H1 (cell line): ENCODE results near the gene DPH1. TPM values are rescaled to one million over a fixed set of nuclear protein-coding genes. Genes with fewer than 3 reads are reported as not detected.
A peak's percentile ranks its signal among the peaks of the same experiment; 100 is the strongest.

Source experiments
- CTCF ChIA-PET: fragments of 300-600 bp; sonication (Branson Sonifier 250); formaldehyde crosslinking; loops from one replicate; lab custom pipeline; 2021; ENCODE audit not compliant: partially characterized antibody; lab: Charles Lee
- POLR2A ChIA-PET: fragments of 300-600 bp; sonication (Branson Sonifier 250); formaldehyde crosslinking; loops from one replicate; lab custom pipeline; 2021; ENCODE audit warnings: inconsistent platforms; ENCODE audit not compliant: partially characterized antibody; lab: Charles Lee
- DNase-seq, 2 experiments: peaks; one replicate each; pipeline versions ENCODE4 v3.0.0 to v3.0.0-alpha.2; 2010 to 2022; ENCODE audit warnings: low spot score in 2 of 2, low read depth in 1 of 2, mixed read lengths in 1 of 2
- FAIRE-seq: peaks from 2 replicates; lab custom pipeline; 2011; peaks lifted over from hg19 to GRCh38; lab: Jason Lieb, UNC
- H2AFZ ChIP-seq: 2 replicates; pipeline ENCODE4 v1.8.1; 2012; ENCODE audit warnings: low read length, inconsistent platforms
- H2AK5ac ChIP-seq: 2 replicates; pipeline ENCODE4 v1.6.1; 2013; ENCODE audit warnings: low read depth, low read length
- H2BK120ac ChIP-seq: replicated peaks from 2 replicates; pipeline ENCODE3; 2013; ENCODE audit warnings: low read depth, low read length, inconsistent platforms
- H2BK12ac ChIP-seq: 2 replicates; pipeline ENCODE4 v1.6.1; 2013; ENCODE audit warnings: low read depth, low read length
- H2BK15ac ChIP-seq: 2 replicates; pipeline ENCODE4 v1.6.1; 2013; ENCODE audit warnings: low read length
- H2BK20ac ChIP-seq: 2 replicates; pipeline ENCODE4 v1.6.1; 2013; ENCODE audit warnings: low read length
- H2BK5ac ChIP-seq: 2 replicates; pipeline ENCODE4 v1.6.1; 2013; ENCODE audit warnings: low read depth, low read length
- H3K14ac ChIP-seq: 2 replicates; pipeline ENCODE4 v1.6.1; 2013; ENCODE audit warnings: inconsistent platforms; ENCODE audit not compliant: insufficient read length
- H3K18ac ChIP-seq: 2 replicates; pipeline ENCODE4 v1.6.1; 2013; ENCODE audit warnings: low read length; ENCODE audit errors: extremely low read depth
- H3K23ac ChIP-seq: 2 replicates; pipeline ENCODE4 v1.6.1; 2013; ENCODE audit warnings: inconsistent platforms; ENCODE audit not compliant: insufficient read length
- H3K23me2 ChIP-seq: 2 replicates; pipeline ENCODE4 v1.6.1; 2013; ENCODE audit warnings: low read depth, low read length
- H3K27ac ChIP-seq: 2 replicates; pipeline ENCODE4 v1.6.1; 2011; ENCODE audit warnings: low read depth, low read length, inconsistent platforms
- H3K27me3 ChIP-seq, 4 experiments: replicated peaks in 1 of 4; 1 replicate in 1 of 4; 2 replicates in 3 of 4; pipeline versions ENCODE4 v1.6.1 to v1.8.1; 2011 to 2013; ENCODE audit warnings: low read length in 3 of 4, mild to moderate bottlenecking in 3 of 4, inconsistent platforms in 2 of 4, mixed read lengths in 2 of 4, moderate library complexity in 1 of 4; ENCODE audit not compliant: control insufficient read depth in 3 of 4, insufficient read depth in 3 of 4; ENCODE audit errors: extremely low read depth in 1 of 4
- H3K36me3 ChIP-seq, 4 experiments: 2 replicates each; pipeline versions ENCODE4 v1.6.1 to v1.8.1; 2011 to 2013; ENCODE audit warnings: mild to moderate bottlenecking in 4 of 4, low read length in 3 of 4, moderate library complexity in 2 of 4, control low read depth in 1 of 4, inconsistent platforms in 1 of 4; ENCODE audit not compliant: insufficient read depth in 4 of 4, control insufficient read depth in 2 of 4
- H3K4ac ChIP-seq: replicated peaks from 2 replicates; pipeline ENCODE3; 2013; ENCODE audit warnings: low read length, low read depth, mixed read lengths, inconsistent platforms; ENCODE audit not compliant: insufficient read length
- H3K4me1 ChIP-seq, 4 experiments: replicated peaks in 1 of 4; 1 replicate in 1 of 4; 2 replicates in 3 of 4; pipeline versions ENCODE4 v1.6.1 to v1.8.1; 2011 to 2013; ENCODE audit warnings: low read length in 3 of 4, inconsistent platforms in 2 of 4, mixed read lengths in 1 of 4; ENCODE audit not compliant: insufficient read depth in 4 of 4, control insufficient read depth in 3 of 4
- H3K4me2 ChIP-seq, 2 experiments: 2 replicates each; pipeline versions ENCODE4 v1.6.1 to v1.8.1; 2011 to 2013; ENCODE audit warnings: low read depth in 2 of 2, low read length in 2 of 2, control low read depth in 1 of 2, inconsistent platforms in 1 of 2, mild to moderate bottlenecking in 1 of 2; ENCODE audit not compliant: insufficient read depth in 1 of 2
- H3K4me3 ChIP-seq, 4 experiments: fragments of 200-600, 300-600 bp in 1 of 4; sonication (generic), shearing (Covaris generic), sonication (Bioruptor Twin) in 1 of 4; 2 replicates each; pipeline versions ENCODE4 v1.5.1 to v1.8.1; 2011 to 2016; ENCODE audit warnings: low read length in 4 of 4, low read depth in 3 of 4, control low read depth in 2 of 4, inconsistent platforms in 2 of 4, mild to moderate bottlenecking in 2 of 4, mixed read lengths in 1 of 4, moderate library complexity in 1 of 4; ENCODE audit not compliant: insufficient read depth in 2 of 4; ENCODE audit errors: extremely low read depth in 1 of 4
- H3K56ac ChIP-seq: replicated peaks from 2 replicates; pipeline ENCODE3; 2013; ENCODE audit warnings: low read depth, mild to moderate bottlenecking, mixed read lengths, low read length, inconsistent platforms; ENCODE audit not compliant: insufficient read length
- H3K79me1 ChIP-seq: 2 replicates; pipeline ENCODE4 v1.6.1; 2013; ENCODE audit warnings: low read depth, low read length, control low read depth
- H3K79me2 ChIP-seq, 2 experiments: 2 replicates each; pipeline versions ENCODE4 v1.6.1 to v1.8.1; 2012 to 2013; ENCODE audit warnings: low read length in 2 of 2, mild to moderate bottlenecking in 2 of 2, inconsistent platforms in 1 of 2; ENCODE audit not compliant: insufficient read depth in 2 of 2, control insufficient read depth in 1 of 2
- H3K9ac ChIP-seq, 4 experiments: replicated peaks in 1 of 4; 1 replicate in 1 of 4; 2 replicates in 3 of 4; pipeline versions ENCODE4 v1.6.1 to v1.8.1; 2011 to 2013; ENCODE audit warnings: low read depth in 3 of 4, low read length in 3 of 4, control low read depth in 2 of 4, mild to moderate bottlenecking in 2 of 4, moderate library complexity in 2 of 4, inconsistent platforms in 1 of 4; ENCODE audit errors: extremely low read depth in 1 of 4
- H3K9me3 ChIP-seq, 2 experiments: 2 replicates each; pipeline versions ENCODE4 v1.6.1 to v1.8.1; 2012 to 2013; ENCODE audit warnings: mild to moderate bottlenecking in 2 of 2, moderate library complexity in 2 of 2, control low read depth in 1 of 2, inconsistent platforms in 1 of 2, low read depth in 1 of 2, low read length in 1 of 2, mixed read lengths in 1 of 2; ENCODE audit not compliant: insufficient read depth in 2 of 2
- H4K20me1 ChIP-seq, 2 experiments: replicated peaks in 1 of 2; 2 replicates each; pipeline versions ENCODE3 to v1.8.1; 2011 to 2013; ENCODE audit warnings: inconsistent platforms in 2 of 2, low read length in 2 of 2, mild to moderate bottlenecking in 1 of 2; ENCODE audit not compliant: insufficient read depth in 2 of 2, control insufficient read depth in 1 of 2
- H4K5ac ChIP-seq: 2 replicates; pipeline ENCODE4 v1.6.1; 2013; ENCODE audit warnings: low read length, low read depth, mixed read lengths, inconsistent platforms; ENCODE audit not compliant: insufficient read length
- H4K8ac ChIP-seq: 2 replicates; pipeline ENCODE4 v1.8.0; 2013; ENCODE audit warnings: mild to moderate bottlenecking, moderate library complexity, low read length, inconsistent platforms; ENCODE audit not compliant: insufficient read depth; ENCODE audit errors: extremely low read depth
- H4K91ac ChIP-seq: replicated peaks from 2 replicates; pipeline ENCODE3; 2013; ENCODE audit warnings: low read length, mixed read lengths, inconsistent platforms; ENCODE audit not compliant: insufficient read length
- BACH1 ChIP-seq: IDR thresholded peaks from 2 replicates; pipeline ENCODE4 v1.6.1; 2012; ENCODE audit warnings: low read length, improper control_type of control experiment
- BRCA1 ChIP-seq: IDR thresholded peaks from 2 replicates; pipeline ENCODE4 v1.6.1; 2012; ENCODE audit warnings: low read depth, low read length, improper control_type of control experiment
- CHD2 ChIP-seq: IDR thresholded peaks from 2 replicates; pipeline ENCODE4 v1.6.1; 2012; ENCODE audit warnings: low read length, improper control_type of control experiment
- HDAC2 ChIP-seq, 2 experiments: fragments of 300-600 bp in 1 of 2; sonication (generic) in 1 of 2; IDR thresholded peaks; 2 replicates each; pipeline ENCODE4 v1.6.1; 2011 to 2012; ENCODE audit warnings: low read depth in 2 of 2, low read length in 2 of 2, mild to moderate bottlenecking in 2 of 2, moderate library complexity in 2 of 2, borderline replicate concordance in 1 of 2, inconsistent platforms in 1 of 2
- HDAC6 ChIP-seq: IDR thresholded peaks from one replicate; pipeline ENCODE4 v1.7.1; 2012; ENCODE audit warnings: low read depth, mild to moderate bottlenecking, inconsistent platforms, low read length, moderate library complexity
- NANOG ChIP-seq: IDR thresholded peaks from 2 replicates; pipeline ENCODE4 v1.6.1; 2011; ENCODE audit warnings: low read length, low read depth, mild to moderate bottlenecking, inconsistent platforms; ENCODE audit not compliant: insufficient read depth, poor library complexity, severe bottlenecking
- SP1 ChIP-seq: IDR thresholded peaks from 2 replicates; pipeline ENCODE4 v1.6.1; 2011; ENCODE audit warnings: low read depth, low read length
- SUZ12 ChIP-seq: fragments of 200-600 bp; sonication (generic); IDR thresholded peaks from 2 replicates; pipeline ENCODE4 v1.6.1; 2012; ENCODE audit warnings: mild to moderate bottlenecking, inconsistent platforms, low read length, moderate library complexity, mixed read lengths
- TAF7 ChIP-seq: optimal IDR thresholded peaks from 2 replicates; pipeline ENCODE3; 2011; ENCODE audit warnings: low read depth, mild to moderate bottlenecking, inconsistent platforms, low read length, moderate library complexity, borderline replicate concordance
- WGBS, 2 experiments: shearing (Covaris generic) in 1 of 2; methylation state at CpG; one replicate each; pipeline versions ENCODE4 v1.1.6 to v1.1.7; 2013 to 2015; ENCODE audit warnings: low lambda C conversion rate in 2 of 2, mixed read lengths in 2 of 2, inconsistent platforms in 1 of 2, low coverage in 1 of 2, missing lambda C conversion rate in 1 of 2; ENCODE audit not compliant: insufficient replicate concordance in 2 of 2, insufficient coverage in 1 of 2, insufficient read length in 1 of 2; ENCODE audit errors: extremely low coverage in 1 of 2, missing lambda C conversion rate in 1 of 2; 5-methylcytosine and 5-hydroxymethylcytosine counted together
- polyA plus RNA-seq, 7 experiments: library from polyadenylated mRNA; depleted of rRNA in 3 of 7; stranded (reverse) in 5 of 7; unstranded in 2 of 7; fragments of >200 nt in 5 of 7; fragments of 200-250 nt in 2 of 7; gene quantifications; 1 replicate in 5 of 7; 2 replicates in 1 of 7; 4 replicates in 1 of 7; pipeline versions ENCODE4 v1.2.1 to v1.2.3, GENCODE V29; 2011 to 2013; ENCODE audit warnings: missing spikeins in 2 of 7, mixed read lengths in 2 of 7
- total RNA-seq: library from RNA; stranded (reverse); fragmentation: NEBNext Ultra II Directional; extraction: Animal tissue kit (Norgen Biotek cat#: 25700); gene quantifications from 2 replicates; pipeline ENCODE4 v1.2.1, GENCODE V29; 2021

The DPH1 gene
- total and polyA plus RNA-seq, 2 of the 8 experiments (the other 6 are each of a cell fraction or from before 2014, with no cell fraction given): 24.9 to 30.0 TPM

DNA sequence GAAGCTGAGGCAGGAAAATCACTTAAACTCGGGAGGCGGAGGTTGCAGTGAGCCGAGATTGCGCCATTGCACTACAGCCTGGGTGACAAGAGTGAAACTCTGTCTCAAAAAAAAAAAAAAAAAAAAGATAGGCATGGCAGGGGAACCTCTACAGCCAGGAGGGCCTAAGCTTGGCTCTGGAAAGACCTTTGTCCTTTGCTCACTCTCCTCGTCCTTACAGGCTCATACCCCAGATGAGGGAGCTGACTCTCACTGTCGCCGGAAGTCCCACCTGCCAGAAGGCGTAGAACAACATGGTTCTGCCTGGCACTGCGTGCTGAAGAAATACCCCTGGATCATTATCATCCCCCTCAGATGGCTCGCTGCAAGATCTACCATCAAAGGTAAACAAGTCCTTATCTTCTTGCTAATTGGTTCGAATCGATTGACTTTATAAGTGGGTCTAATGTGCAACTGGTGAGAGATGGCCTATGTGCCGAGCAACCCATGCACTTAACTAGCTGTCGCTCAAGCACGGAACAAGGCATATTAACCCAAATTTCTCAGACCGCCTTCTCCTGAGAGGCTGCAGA, 34.5 kb upstream of the DPH1 start:
- Histone ChIP-seq H2BK12ac (peak overlapping the region; percentile 75; the same call in 1 of the 2 replicates), H3K18ac (no peak overlapping the region; the same call in none of the 2 replicates), H4K91ac (no peak overlapping the region), H3K4me2 (no peak overlapping the region), H3K79me2 (no peaks in the 10 kb centered on the region), H3K14ac (no peak overlapping the region), H3K23ac (no peak overlapping the region), H4K20me1 (no peaks in the 10 kb centered on the region), H3K4me3 (no peak overlapping the region), H3K56ac (no peak overlapping the region), H2BK20ac (no peak overlapping the region), H3K9me3 (no peaks in the 10 kb centered on the region), H4K5ac (no peak overlapping the region), H3K27ac (no peak overlapping the region), H2BK120ac (no peak overlapping the region), H2BK5ac (no peak overlapping the region), H2AFZ (no peak overlapping the region), H3K4me1 (peaks cover 0 to 21% (median 12%) of the 10 kb centered on the region in 4 experiments; a peak in 6 of 7 replicates), H3K4ac (no peak overlapping the region), H3K79me1 (no peaks in the 10 kb centered on the region), H2BK15ac (peak overlapping the region; percentile 46; the same call in 1 of the 2 replicates), H3K36me3 (no peaks in the 10 kb centered on the region), H3K23me2 (peaks cover 4% of the 10 kb centered on the region; the same call in 1 of the 2 replicates), H4K8ac (no peak overlapping the region), H3K27me3 (peaks cover 8 to 28% (median 20%) of the 10 kb centered on the region in 4 experiments), H2AK5ac (no peak overlapping the region), H3K9ac (no peak overlapping the region)
- 88% methylated on average over 14 of the region's 16 CpGs; no CpG with 5 or more reads in 1 of the 2 experiments for WGBS, 2 experiments
- FAIRE-seq (no peak), DNase-seq (no peak)
- CTCF ChIA-PET: interaction anchor here (1.2 to 1.7 kb wide), 2 partner anchors 87 to 249 kb away, joined by 3 to 6 read pairs; no protein-coding TSS in a partner anchor
- no peak for TF ChIP-seq NANOG
- no peak for TF ChIP-seq BACH1
- no peak for TF ChIP-seq BRCA1
- no peak for TF ChIP-seq SP1
- no peak for TF ChIP-seq HDAC6
- no peak for TF ChIP-seq SUZ12
- no peak for TF ChIP-seq CHD2
- no peak for TF ChIP-seq TAF7
- TF ChIP-seq HDAC2 (IDR thresholded peaks at IDR 0.05; ENCODE audit: borderline replicate concordance in 1 of 2, low read depth in 2 of 2, low read length in 2 of 2): no peak
- POLR2A ChIA-PET: no interaction called here
